GM19328 (cell line): Measurements from ENCODE around the gene XPR1.

ENCODE experiments used
- ATAC-seq: cut with Tn5 transposase; IDR thresholded peaks from one replicate; pipeline ENCODE4 v1.9.1; 2021; ENCODE audit warnings: mild to moderate bottlenecking, moderate library complexity; ENCODE audit not compliant: unreplicated experiment

The XPR1 gene

GRCh38 chr1:180925471-180926051 is 293.7 kb downstream of the XPR1 start:
- no peak for ATAC-seq

GRCh38 chr1:180926164-180926981 is 294.6 kb downstream of the XPR1 start:
- ATAC-seq, result no peak

- no peak for ATAC-seq
Observed at GRCh38 chr1:180927348-180927747, 295.5 kb downstream of the XPR1 start.

GRCh38 chr1:180927841-180928240 is 296.0 kb downstream of the XPR1 start:
- ATAC-seq, result no peak

- ATAC-seq, result no peak
Observed at GRCh38 chr1:180928331-180929230, 296.8 kb downstream of the XPR1 start.

GRCh38 chr1:180929389-180929788 is 297.6 kb downstream of the XPR1 start:
- no peak for ATAC-seq

- no peak for ATAC-seq
Observed at GRCh38 chr1:180930687-180931086, 298.9 kb downstream of the XPR1 start.

GRCh38 chr1:180931529-180931928 is 299.7 kb downstream of the XPR1 start:
- ATAC-seq, result no peak

GRCh38 chr1:180932378-180932777 is 300.6 kb downstream of the XPR1 start:
- no peak for ATAC-seq

- no peak for ATAC-seq
Observed at GRCh38 chr1:180933141-180933540, 301.3 kb downstream of the XPR1 start.

GRCh38 chr1:180934563-180934962 is 302.7 kb downstream of the XPR1 start:
- no peak for ATAC-seq

- no peak for ATAC-seq
Observed at GRCh38 chr1:180935326-180936109, 303.7 kb downstream of the XPR1 start.

- no peak for ATAC-seq
Observed at GRCh38 chr1:180936110-180937011, 304.5 kb downstream of the XPR1 start.

GRCh38 chr1:180937012-180937372 is 305.2 kb downstream of the XPR1 start:
- ATAC-seq, result no peak

GRCh38 chr1:180937624-180938225 is 305.9 kb downstream of the XPR1 start:
- no peak for ATAC-seq

GRCh38 chr1:180939073-180939710 is 307.4 kb downstream of the XPR1 start:
- no peak for ATAC-seq

- no peak for ATAC-seq
Observed at GRCh38 chr1:180939711-180940103, 307.9 kb downstream of the XPR1 start.
